GM12878 (cell line): ENCODE data around the gene TAF6L. TPM values are rescaled to one million over a fixed set of nuclear protein-coding genes. Genes with fewer than 3 reads are reported as not detected.

Experiments
- ATAC-seq: fragments of 200-7000 bp; cut with Tn5 transposase; 3 replicates; pipeline ENCODE4 v1.9.1; 2020; ENCODE audit warnings: mild to moderate bottlenecking, moderate library complexity
- BruUV-seq: library from RNA; stranded (reverse); fragments of 400-500 nt; replicated peaks from 2 replicates; lab custom pipeline; 2021; lab: Mats Ljungman, UMichigan
- CTCF ChIA-PET: fragments of 300-600 bp; sonication (Branson Sonifier 250); formaldehyde crosslinking; extraction: SDS; loops from one replicate; lab custom pipeline; 2021; ENCODE audit warnings: inconsistent platforms; lab: Yijun Ruan, JAX
- POLR2A ChIA-PET: fragments of 350-600 bp; formaldehyde crosslinking; extraction: SDS; loops from one replicate; lab custom pipeline; 2021; ENCODE audit warnings: inconsistent platforms; lab: Charles Lee
- RAD21 ChIA-PET: fragments of 300-600 bp; sonication (Branson Sonifier 250); formaldehyde crosslinking; loops from one replicate; lab custom pipeline; 2023; ENCODE audit warnings: antibody characterized with exemption; ENCODE audit not compliant: unreplicated experiment; lab: Charles Lee
- SMC1A ChIA-PET: fragments of 300-600 bp; sonication (Branson Sonifier 250); formaldehyde crosslinking; loops from one replicate; lab custom pipeline; 2023; ENCODE audit not compliant: unreplicated experiment, uncharacterized antibody; lab: Charles Lee
- DNase-seq: peaks from one replicate; pipeline ENCODE4 v3.0.0-alpha.2; 2011; ENCODE audit warnings: low read depth, low spot score
- FAIRE-seq: peaks from 3 replicates; lab custom pipeline; 2011; peaks lifted over from hg19 to GRCh38; lab: Jason Lieb, UNC
- H2AFZ ChIP-seq: 2 replicates; pipeline ENCODE4 v1.6.0; 2011; ENCODE audit warnings: low read depth, low read length, control low read depth; ENCODE audit not compliant: control insufficient read depth
- H3K27ac ChIP-seq: 2 replicates; pipeline ENCODE4 v1.5.1; 2011; ENCODE audit warnings: control low read depth; ENCODE audit not compliant: control insufficient read depth, insufficient read depth
- H3K27me3 ChIP-seq, 2 experiments: replicated peaks in 1 of 2; 2 replicates each; pipeline versions ENCODE4 v1.6.0 to v1.6.1; 2011; ENCODE audit warnings: low read length in 1 of 2; ENCODE audit not compliant: control insufficient read depth in 2 of 2, insufficient read depth in 2 of 2
- H3K36me3 ChIP-seq, 2 experiments: 2 replicates each; pipeline ENCODE4 v1.5.1; 2011; ENCODE audit warnings: low read length in 1 of 2; ENCODE audit not compliant: control insufficient read depth in 2 of 2, insufficient read depth in 2 of 2
- H3K4me1 ChIP-seq: 2 replicates; pipeline ENCODE4 v1.6.1; 2011; ENCODE audit warnings: mild to moderate bottlenecking, low read length, moderate library complexity, mixed read lengths; ENCODE audit not compliant: control insufficient read depth, insufficient read depth
- H3K4me2 ChIP-seq: 2 replicates; pipeline ENCODE4 v1.6.0; 2011; ENCODE audit warnings: control low read depth; ENCODE audit not compliant: control insufficient read depth, insufficient read depth
- H3K4me3 ChIP-seq: fragments of 200-600 bp; sonication (generic); 2 replicates; pipeline ENCODE4 v1.5.1; 2016
- H3K79me2 ChIP-seq: 2 replicates; pipeline ENCODE4 v1.6.0; 2011; ENCODE audit warnings: low read length; ENCODE audit not compliant: control insufficient read depth, insufficient read depth
- H3K9ac ChIP-seq: 2 replicates; pipeline ENCODE4 v1.8.0; 2011; ENCODE audit warnings: low read length, control low read depth, mixed read lengths; ENCODE audit not compliant: control insufficient read depth, insufficient read depth
- H3K9me3 ChIP-seq: replicated peaks from 3 replicates; pipeline ENCODE4 v1.5.1; 2011; ENCODE audit warnings: mild to moderate bottlenecking, low read length; ENCODE audit not compliant: control insufficient read depth, insufficient read depth
- H4K20me1 ChIP-seq: 2 replicates; pipeline ENCODE4 v1.6.0; 2011; ENCODE audit not compliant: control insufficient read depth, insufficient read depth
- ATF3 ChIP-seq: IDR thresholded peaks from 2 replicates; pipeline ENCODE4 v1.6.1; 2011; ENCODE audit warnings: low read depth, mild to moderate bottlenecking, low read length, moderate library complexity, borderline replicate concordance; ENCODE audit errors: extremely low read depth
- BCLAF1 ChIP-seq: fragments of 450-650 bp; IDR thresholded peaks from 2 replicates; pipeline ENCODE4 v1.6.1; 2017; ENCODE audit warnings: antibody characterized with exemption, mild to moderate bottlenecking, moderate library complexity
- CBX3 ChIP-seq: fragments of 200-600 bp; sonication (generic); IDR thresholded peaks from 2 replicates; pipeline ENCODE4 v1.6.1; 2016; ENCODE audit warnings: low read depth, borderline replicate concordance
- CBX5 ChIP-seq: sonication (generic); IDR thresholded peaks from 2 replicates; pipeline ENCODE4 v1.6.1; 2016; ENCODE audit warnings: low read depth, moderate library complexity, mild to moderate bottlenecking, inconsistent platforms
- CEBPB ChIP-seq, 2 experiments: fragments of 150-350 bp in 1 of 2; IDR thresholded peaks; 2 replicates each; pipeline ENCODE4 v1.6.1; 2012 to 2014; ENCODE audit warnings: low read depth in 2 of 2, low read length in 2 of 2, borderline replicate concordance in 1 of 2, inconsistent platforms in 1 of 2
- CHD1 ChIP-seq: IDR thresholded peaks from 2 replicates; pipeline ENCODE4 v1.6.1; 2012; ENCODE audit warnings: low read depth, low read length, improper control_type of control experiment
- CREB1 ChIP-seq: IDR thresholded peaks from 2 replicates; pipeline ENCODE4 v1.6.1; 2012; ENCODE audit warnings: low read depth, mild to moderate bottlenecking, inconsistent platforms
- DPF2 ChIP-seq: fragments of 450-650 bp; IDR thresholded peaks from 2 replicates; pipeline ENCODE4 v1.6.1; 2017; ENCODE audit warnings: mild to moderate bottlenecking
- IRF3 ChIP-seq: fragments of 450-650 bp; IDR thresholded peaks from 2 replicates; pipeline ENCODE4 v1.6.1; 2014; ENCODE audit warnings: mild to moderate bottlenecking
- JUND ChIP-seq: IDR thresholded peaks from 2 replicates; pipeline ENCODE4 v1.6.1; 2012; ENCODE audit warnings: low read depth, mild to moderate bottlenecking, low read length, improper control_type of control experiment, moderate library complexity
- KDM1A ChIP-seq: fragments of 200-600 bp; sonication (generic); IDR thresholded peaks from 2 replicates; pipeline ENCODE4 v1.6.1; 2016; ENCODE audit warnings: borderline replicate concordance
- MEF2A ChIP-seq: IDR thresholded peaks from 2 replicates; pipeline ENCODE4 v1.6.1; 2011; ENCODE audit warnings: low read depth, mild to moderate bottlenecking, low read length, moderate library complexity; ENCODE audit not compliant: insufficient read depth
- MTA2 ChIP-seq: fragments of 450-650 bp; IDR thresholded peaks from 2 replicates; pipeline ENCODE4 v1.6.1; 2016; ENCODE audit warnings: low read depth, mild to moderate bottlenecking, moderate library complexity
- NBN ChIP-seq: fragments of 450-650 bp; IDR thresholded peaks from 2 replicates; pipeline ENCODE4 v1.6.1; 2016
- NFYB ChIP-seq: IDR thresholded peaks from 2 replicates; pipeline ENCODE4 v1.6.1; 2011; ENCODE audit warnings: low read depth, mild to moderate bottlenecking, low read length, improper control_type of control experiment, moderate library complexity; ENCODE audit not compliant: insufficient read depth
- PML ChIP-seq: IDR thresholded peaks from 2 replicates; pipeline ENCODE4 v1.6.1; 2012; ENCODE audit warnings: low read length, inconsistent platforms
- POLR2AphosphoS2 ChIP-seq: IDR thresholded peaks from 2 replicates; pipeline ENCODE4 v1.6.1; 2011; ENCODE audit warnings: low read depth, mild to moderate bottlenecking, low read length, improper control_type of control experiment, moderate library complexity
- RAD21 ChIP-seq: IDR thresholded peaks from 2 replicates; pipeline ENCODE4 v1.6.1; 2011; ENCODE audit warnings: mild to moderate bottlenecking, low read depth, low read length, moderate library complexity; ENCODE audit not compliant: insufficient read depth
- SMC3 ChIP-seq: IDR thresholded peaks from 2 replicates; pipeline ENCODE4 v1.6.1; 2011; ENCODE audit warnings: low read length, improper control_type of control experiment, borderline replicate concordance
- SRF ChIP-seq, 2 experiments: IDR thresholded peaks; 2 replicates each; pipeline ENCODE4 v1.6.1; 2011; ENCODE audit warnings: low read depth in 2 of 2, low read length in 2 of 2, mild to moderate bottlenecking in 1 of 2, moderate library complexity in 1 of 2
- in situ Hi-C: fragments of 300-500 bp; cut with MboI; formaldehyde crosslinking; loops from 9 replicates; pipeline ENCODE4 v1.14.3; 2018; ENCODE audit warnings: mixed read lengths
- intact Hi-C: fragments of 100-400 bp; cut with micrococcal nuclease; formaldehyde crosslinking; loops from one replicate; pipeline ENCODE4 v1.14.2; 2022; ENCODE audit not compliant: unreplicated experiment
- polyA plus RNA-seq, 11 experiments: library from polyadenylated mRNA; depleted of rRNA in 4 of 11; unstranded in 6 of 11; stranded (reverse) in 5 of 11; fragments of >200 nt; fragmentation: Nextera tagmentation in 4 of 11; fragmentation: Illumina TruSeq in 1 of 11; extraction: Ambion mirVana in 4 of 11; extraction: Trizol in 1 of 11; gene quantifications; 1 replicate in 1 of 11; 2 replicates in 10 of 11; pipeline versions ENCODE4 v1.2.1 to v1.2.3, GENCODE V29; 2011 to 2016; ENCODE audit warnings: inconsistent platforms in 2 of 11, missing spikeins in 2 of 11, low read depth in 1 of 11
- total RNA-seq, 4 experiments: library from RNA; depleted of rRNA in 3 of 4; stranded (reverse); fragments of >200 nt in 3 of 4; fragmentation: Illumina TruSeq in 1 of 4; extraction: Trizol in 1 of 4; gene quantifications; 2 replicates each; pipeline versions ENCODE4 v1.2.1 to v1.2.3, GENCODE V29; 2013 to 2021

The TAF6L gene
- total and polyA plus RNA-seq, 10 of the 15 experiments (the other 5 are each of a cell fraction or from before 2014, with no cell fraction given) = 0.15 to 35.6 (median 19.0) TPM

DNA sequence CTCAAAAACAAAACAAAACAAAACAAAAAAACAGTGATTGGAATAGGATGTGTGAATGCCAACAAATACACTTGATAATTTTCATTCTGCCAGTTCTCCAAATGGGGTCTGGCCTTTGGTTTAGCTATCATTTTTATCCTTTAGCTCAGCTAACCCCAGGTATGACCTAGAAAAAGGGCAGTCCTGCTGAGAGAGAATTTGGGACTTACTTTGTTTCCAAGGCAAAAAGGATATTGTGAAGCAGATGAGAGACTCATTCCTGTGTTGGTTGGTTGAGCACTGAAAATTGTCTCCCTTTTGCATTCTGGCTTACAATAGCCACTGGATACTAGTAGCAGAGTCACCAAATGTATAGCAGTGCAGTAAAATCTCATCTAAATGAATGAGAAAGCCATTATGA is 34.0 kb upstream of the TAF6L start:
- Histone ChIP-seq H3K4me1 (no peaks in the 10 kb centered on the region), H3K4me3 (no peak overlapping the region), H4K20me1 (no peaks in the 10 kb centered on the region), H3K36me3 (peaks cover 5 to 23% of the 10 kb centered on the region in 2 experiments), H3K9ac (no peak overlapping the region), H3K79me2 (peaks cover 12% of the 10 kb centered on the region), H2AFZ (no peak overlapping the region), H3K4me2 (no peak overlapping the region), H3K27ac (no peak overlapping the region), H3K9me3 (no peaks in the 10 kb centered on the region), H3K27me3 (no peaks in the 10 kb centered on the region)
- intact Hi-C loops = no loop called here
- ATAC-seq (no peak), DNase-seq (no peak), FAIRE-seq (no peak)
- RAD21 ChIA-PET = no interaction called here
- TF ChIP-seq CREB1 (no peak), CEBPB (IDR thresholded peaks at IDR 0.05; ENCODE audit: borderline replicate concordance in 1 of 2, low read depth in 2 of 2, low read length in 2 of 2) (no peak), POLR2AphosphoS2 (no peak), DPF2 (no peak), BCLAF1 (no peak), MTA2 (no peak), CBX3 (no peak), ATF3 (no peak), NFYB (no peak), PML (no peak), RAD21 (no peak), CBX5 (no peak), JUND (no peak), IRF3 (no peak), MEF2A (no peak), SMC3 (no peak), NBN (no peak), SRF (IDR thresholded peaks at IDR 0.05; ENCODE audit: low read depth in 2 of 2, low read length in 2 of 2) (no peak), KDM1A (no peak), CHD1 (no peak)
- POLR2A ChIA-PET = interaction anchor here (1.1 to 1.4 kb wide), 3 partner anchors 8 to 17 kb away, joined by 3 to 4 read pairs (median 3); partner anchors contain the start of gene ZBTB3
- CTCF ChIA-PET = interaction anchor here (0.9 kb wide), 1 partner anchor 49 kb away, joined by 4 read pairs; no protein-coding TSS in a partner anchor
- in situ Hi-C loops = no loop called here
- BruUV-seq = no TSS peak
- SMC1A ChIA-PET = no interaction called here
